Endothelial cell of umbilical vein (primary cell): ENCODE data around the gene PLXNA4. TPM values are rescaled to one million over a fixed set of nuclear protein-coding genes. Genes with fewer than 3 reads are reported as not detected.

Experiments
- BruUV-seq: library from RNA; stranded (reverse); fragments of 400-500 nt; replicated peaks from 2 replicates; lab custom pipeline; 2021; lab: Mats Ljungman, UMichigan
- CTCF ChIA-PET: fragments of 300-600, 350-600 bp; sonication (Branson Sonifier 250); formaldehyde crosslinking; loops from one replicate; lab custom pipeline; 2021; ENCODE audit warnings: antibody characterized with exemption, inconsistent platforms; lab: Charles Lee
- POLR2A ChIA-PET: fragments of 300-600, 350-600 bp; sonication (Branson Sonifier 250); formaldehyde crosslinking; loops from one replicate; lab custom pipeline; 2021; ENCODE audit warnings: antibody characterized with exemption, inconsistent platforms; lab: Charles Lee
- DNase-seq: peaks from one replicate; pipeline ENCODE4 v3.0.0-alpha.2; 2011; ENCODE audit warnings: low read depth, low spot score
- FAIRE-seq: peaks from 2 replicates; lab custom pipeline; 2011; peaks lifted over from hg19 to GRCh38; lab: Jason Lieb, UNC
- H2AFZ ChIP-seq: 2 replicates; pipeline ENCODE4 v1.6.0; 2012; ENCODE audit warnings: low read depth, low read length, control low read depth, inconsistent platforms
- H3K27ac ChIP-seq: 2 replicates; pipeline ENCODE4 v1.5.1; 2011; ENCODE audit warnings: low read depth, mild to moderate bottlenecking, control low read depth, low read length, moderate library complexity; ENCODE audit not compliant: insufficient read depth
- H3K27me3 ChIP-seq, 2 experiments: 2 replicates each; pipeline versions ENCODE4 v1.6.0 to v1.6.1; 2011; ENCODE audit warnings: low read length in 2 of 2, mixed read lengths in 1 of 2; ENCODE audit not compliant: control insufficient read depth in 2 of 2, insufficient read depth in 2 of 2
- H3K36me3 ChIP-seq, 2 experiments: 2 replicates in 1 of 2; 3 replicates in 1 of 2; pipeline ENCODE4 v1.5.1; 2011; ENCODE audit warnings: low read length in 2 of 2, mild to moderate bottlenecking in 1 of 2, moderate library complexity in 1 of 2; ENCODE audit not compliant: control insufficient read depth in 2 of 2, insufficient read depth in 2 of 2; ENCODE audit errors: extremely low read depth in 1 of 2
- H3K4me1 ChIP-seq: 3 replicates; pipeline ENCODE4 v1.5.1; 2011; ENCODE audit warnings: mild to moderate bottlenecking, low read length; ENCODE audit not compliant: control insufficient read depth, insufficient read depth; ENCODE audit errors: extremely low read depth
- H3K4me2 ChIP-seq: 2 replicates; pipeline ENCODE4 v1.6.1; 2011; ENCODE audit warnings: low read length, control low read depth, mixed read lengths; ENCODE audit not compliant: insufficient read depth
- H3K4me3 ChIP-seq, 3 experiments: fragments of 200-600 bp in 1 of 3; sonication (generic), shearing (Covaris generic) in 1 of 3; replicated peaks in 1 of 3; 2 replicates each; pipeline ENCODE4 v1.5.1; 2011 to 2016; ENCODE audit warnings: control low read depth in 3 of 3, low read length in 3 of 3, mild to moderate bottlenecking in 2 of 3, inconsistent platforms in 1 of 3, low read depth in 1 of 3, moderate library complexity in 1 of 3; ENCODE audit not compliant: insufficient read depth in 1 of 3
- H3K79me2 ChIP-seq: 2 replicates; pipeline ENCODE4 v1.6.0; 2012; ENCODE audit warnings: low read length, inconsistent platforms; ENCODE audit not compliant: control insufficient read depth, insufficient read depth
- H3K9ac ChIP-seq: replicated peaks from 2 replicates; pipeline ENCODE3; 2011; ENCODE audit warnings: low read length, control low read depth; ENCODE audit not compliant: insufficient read depth; ENCODE audit errors: extremely low read depth
- H3K9me1 ChIP-seq: replicated peaks from 3 replicates; pipeline ENCODE4 v1.6.0; 2011; ENCODE audit warnings: mild to moderate bottlenecking, low read length; ENCODE audit not compliant: control insufficient read depth, insufficient read depth; ENCODE audit errors: extremely low read depth
- H3K9me3 ChIP-seq: replicated peaks from 2 replicates; pipeline ENCODE4 v1.5.1; 2012; ENCODE audit warnings: low read length, inconsistent platforms; ENCODE audit not compliant: control insufficient read depth, insufficient read depth
- H4K20me1 ChIP-seq: replicated peaks from 2 replicates; pipeline ENCODE3; 2011; ENCODE audit warnings: mild to moderate bottlenecking, low read length; ENCODE audit not compliant: control insufficient read depth, insufficient read depth; ENCODE audit errors: extremely low read depth
- CTCF ChIP-seq, 2 donors: IDR thresholded peaks; 1 replicate in 1 of 2; 2 replicates in 1 of 2; pipeline ENCODE4 v1.5.1; 2011; ENCODE audit warnings: low read length in 2 of 2, mild to moderate bottlenecking in 2 of 2, moderate library complexity in 2 of 2, control low read depth in 1 of 2, inconsistent platforms in 1 of 2, low read depth in 1 of 2; ENCODE audit not compliant: insufficient read depth in 1 of 2; ENCODE audit errors: extremely low read depth in 1 of 2
- EZH2 ChIP-seq: IDR thresholded peaks from 2 replicates; pipeline ENCODE4 v1.6.1; 2012; ENCODE audit warnings: borderline replicate concordance, low read depth, mild to moderate bottlenecking, moderate library complexity, low read length, inconsistent platforms; ENCODE audit not compliant: severe bottlenecking
- GATA2 ChIP-seq: IDR thresholded peaks from 2 replicates; pipeline ENCODE4 v1.7.0; 2011; ENCODE audit warnings: low read depth, mild to moderate bottlenecking, moderate library complexity, mixed read lengths, low read length; ENCODE audit not compliant: insufficient read length, insufficient read depth
- JUN ChIP-seq: IDR thresholded peaks from 2 replicates; pipeline ENCODE4 v1.6.1; 2011; ENCODE audit warnings: borderline replicate concordance, low read depth; ENCODE audit not compliant: insufficient read length, insufficient read depth
- MAX ChIP-seq: IDR thresholded peaks from 2 replicates; pipeline ENCODE4 v1.6.1; 2011; ENCODE audit not compliant: insufficient read depth, insufficient read length
- MYC ChIP-seq: IDR thresholded peaks from one replicate; pipeline ENCODE4 v1.6.1; 2011; ENCODE audit warnings: mild to moderate bottlenecking, low read depth, low read length
- POLR2A ChIP-seq: IDR thresholded peaks from 2 replicates; pipeline ENCODE4 v1.6.1; 2012; ENCODE audit warnings: low read depth, mild to moderate bottlenecking, control low read depth, low read length
- POLR2AphosphoS5 ChIP-seq: IDR thresholded peaks from 2 replicates; pipeline ENCODE4 v1.6.1; 2012; ENCODE audit warnings: low read depth, mild to moderate bottlenecking, control low read depth, low read length, moderate library complexity; ENCODE audit not compliant: insufficient read depth
- dilution Hi-C: fragments of 300-500 bp; cut with MboI; formaldehyde crosslinking; loops from one replicate; pipeline ENCODE4 v1.15.0; 2019; ENCODE audit warnings: low sequenced_read_pairs; ENCODE audit not compliant: extremely low pct_ligation_motif_present
- intact Hi-C: fragments of 100-400 bp; cut with micrococcal nuclease; formaldehyde crosslinking; loops from one replicate; pipeline ENCODE4 v1.10.0; 2022
- polyA plus RNA-seq, 4 experiments: library from polyadenylated mRNA; depleted of rRNA in 3 of 4; stranded (reverse) in 3 of 4; unstranded in 1 of 4; fragments of >200 nt; gene quantifications; 2 replicates each; pipeline versions ENCODE4 v1.2.1 to v1.2.3, GENCODE V29; 2011 to 2012; ENCODE audit warnings: missing spikeins in 1 of 4
- total RNA-seq: library from RNA; stranded (reverse); gene quantifications from 2 replicates; pipeline ENCODE4 v1.2.3, GENCODE V29; 2021

PLXNA4 gene
- total and polyA plus RNA-seq, 2 donors (not counting 3 experiments of a cell fraction or from before 2014, with no cell fraction given): 12.1 to 20.4 TPM

- ChIA-PET CTCF (no interaction called here), POLR2A (no interaction called here)
- Histone ChIP-seq H3K79me2 (no peaks in the 10 kb centered on the region), H3K9me3 (no peaks in the 10 kb centered on the region), H3K4me3 (no peak overlapping the region), H3K36me3 (no peaks in the 10 kb centered on the region), H3K27me3 (no peaks in the 10 kb centered on the region), H3K27ac (no peak overlapping the region), H3K9ac (no peak overlapping the region), H3K9me1 (no peaks in the 10 kb centered on the region), H3K4me2 (no peak overlapping the region), H2AFZ (no peak overlapping the region), H3K4me1 (peaks cover 7% of the 10 kb centered on the region), H4K20me1 (no peaks in the 10 kb centered on the region)
- BruUV-seq: no TSS peak
- TF ChIP-seq MYC: no peak
- TF ChIP-seq EZH2: no peak
- TF ChIP-seq POLR2A: no peak
- TF ChIP-seq POLR2AphosphoS5: no peak
- no peak for TF ChIP-seq MAX
- no peak for TF ChIP-seq GATA2
- no peak for TF ChIP-seq CTCF (IDR thresholded peaks at IDR 0.05; ENCODE audit: extremely low read depth in 1 of 2, insufficient read depth in 1 of 2, low read depth in 1 of 2, low read length in 2 of 2)
- TF ChIP-seq JUN: no peak
- intact Hi-C loops (no loop called here), dilution Hi-C loops (no loop called here)
- DNase-seq (no peak), FAIRE-seq (no peak)
Observed at GRCh38 chr7:132441935-132442334, 134.3 kb downstream of the PLXNA4 start.
